ENCODE results near the gene GLI3.

- TF ChIP-seq CTCF (IDR thresholded peaks at IDR 0.05 in 8 of 11, conservative IDR thresholded peaks at IDR 0.05 in 3 of 11) (no peak), POLR2AphosphoS5 (IDR thresholded peaks at IDR 0.05) (no peak)
Observed at GRCh38 chr7:41918597-41918996, 318.4 kb downstream of the GLI3 start.

All from spleen (tissue), 7 donors.